Left ventricle myocardium superior (tissue), 1 donor: ENCODE data around the gene GLT8D2. TPM values are rescaled to one million over a fixed set of nuclear protein-coding genes. Genes with fewer than 3 reads are reported as not detected.

ENCODE experiments used
- ATAC-seq: fragments of 200-7000 bp; cut with Tn5 transposase; one replicate; pipeline ENCODE4 v1.9.1; 2020; ENCODE audit warnings: mild to moderate bottlenecking, moderate library complexity
- DNase-seq: peaks from one replicate; pipeline ENCODE4 v3.0.0-alpha.2; 2020
- intact Hi-C: fragments of 100-400 bp; cut with micrococcal nuclease; formaldehyde crosslinking; loops from one replicate; pipeline ENCODE4 v1.11.0; 2022
- total RNA-seq: library from RNA; stranded (reverse); fragmentation: NEBNext Ultra II Directional; extraction: Animal tissue kit (Norgen Biotek cat#: 25700); gene quantifications from one replicate; pipeline ENCODE4 v1.2.1, GENCODE V29; 2021
- donor health status: DM: no; HTN: yes; CAD: no; lungs with severe emphysema.

GLT8D2 gene
- total RNA-seq, 1 donor from 2014 or later = 6.0 TPM

DNA sequence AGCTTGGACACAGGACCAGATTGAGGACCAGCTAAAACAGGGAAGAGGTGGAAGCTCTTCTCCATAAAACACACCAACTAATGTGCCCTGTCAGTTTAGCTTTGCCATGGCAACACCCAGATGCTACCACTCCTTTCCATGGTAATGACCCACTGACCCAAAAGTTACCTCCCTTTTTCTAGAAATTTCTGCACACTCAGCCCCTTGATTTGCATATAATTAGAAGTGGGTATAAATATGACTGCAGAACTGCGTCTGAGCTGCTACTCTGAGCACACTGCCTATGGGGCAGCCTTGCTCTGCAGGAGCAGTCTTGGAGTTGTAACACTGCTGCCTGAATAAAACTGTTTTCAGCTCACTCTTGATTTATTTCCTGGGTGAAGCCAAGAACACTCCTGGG is 87.5 kb downstream of the GLT8D2 start:
- ATAC-seq (no peak), DNase-seq (no peak)
- intact Hi-C loops = no loop called here

GRCh38 chr12:103960616-103961227 is 89.3 kb downstream of the GLT8D2 start:
- DNase-seq (no peak), ATAC-seq (no peak)
- intact Hi-C loops = no loop called here

- no peak for ATAC-seq
- DNase-seq = no peak
- intact Hi-C loops = no loop called here
Measured at GRCh38 chr12:103958621-103959020, 91.4 kb downstream of the GLT8D2 start.

- no peak for DNase-seq
- intact Hi-C loops = no loop called here
Measured at GRCh38 chr12:103957865-103958388, 92.1 kb downstream of the GLT8D2 start.

DNA sequence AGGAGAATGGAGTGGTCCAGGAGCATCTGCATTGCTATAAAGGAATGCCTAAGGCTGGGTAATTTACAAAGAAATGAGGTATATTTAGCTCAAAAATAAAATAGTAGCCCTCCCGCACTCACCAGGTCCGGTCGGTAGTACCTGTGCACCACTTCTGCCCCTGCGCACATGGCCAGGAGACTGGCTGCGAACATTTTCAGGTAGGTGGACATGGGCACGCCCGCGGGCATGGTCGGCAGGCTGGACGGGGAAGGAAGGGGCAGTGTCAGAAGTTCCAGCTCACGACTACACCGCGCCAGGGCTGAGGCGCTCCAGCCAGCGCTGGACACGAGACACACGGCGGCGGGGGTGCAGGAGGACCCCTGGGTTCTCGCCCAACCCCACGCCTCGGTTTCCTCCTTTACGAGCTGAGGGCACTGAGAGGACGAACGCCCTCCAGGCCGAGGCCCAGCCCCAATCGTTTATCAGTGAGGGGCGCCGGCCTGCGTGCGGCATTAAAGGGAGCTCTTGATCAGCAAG is 93.4 kb downstream of the GLT8D2 start:
- peak; percentile 57 for ATAC-seq
- no peak for DNase-seq
- intact Hi-C loops = no loop called here

More at GRCh38 chr12:103957865-103958388, 92.1 kb downstream of the GLT8D2 start:
- no peak for ATAC-seq

DNA sequence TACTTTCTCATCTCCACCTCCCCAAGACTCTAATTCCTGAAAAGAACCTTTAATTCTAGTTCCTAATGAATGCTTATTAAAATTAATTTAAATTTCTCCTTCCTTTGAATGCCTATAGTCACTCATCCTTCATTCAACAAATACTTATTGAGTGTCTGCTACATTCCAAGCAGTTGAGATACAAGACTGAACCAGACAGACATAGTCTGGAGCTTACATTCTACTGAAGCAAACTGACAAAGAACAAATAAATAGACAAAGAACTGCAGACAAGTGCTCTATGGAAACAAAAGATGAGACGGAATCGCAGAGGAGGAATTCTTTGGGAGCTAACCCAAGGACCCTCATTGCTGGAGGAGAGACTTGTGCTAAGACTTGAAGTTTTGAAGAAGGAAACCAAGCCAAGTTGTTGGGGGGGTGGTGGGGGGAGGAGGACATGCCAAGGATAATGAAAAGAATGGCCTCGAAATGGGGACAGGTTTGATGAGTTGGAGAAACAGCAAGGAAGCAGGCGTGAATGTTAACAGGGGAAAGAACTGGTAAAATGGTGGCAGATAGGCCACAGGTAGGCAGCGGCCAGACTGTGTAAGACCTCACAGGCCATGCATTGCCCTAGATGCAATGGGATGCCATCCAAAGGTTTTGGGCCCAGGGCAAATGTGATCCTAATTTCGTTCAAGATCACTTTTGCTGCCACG is 94.0 kb downstream of the GLT8D2 start:
- intact Hi-C loops = no loop called here
- DNase-seq (no peak), ATAC-seq (peak; percentile 5)

- DNase-seq = no peak
- intact Hi-C loops = no loop called here
- no peak for ATAC-seq
Measured at GRCh38 chr12:103952497-103952896, 97.5 kb downstream of the GLT8D2 start.

- intact Hi-C loops = no loop called here
- ATAC-seq (no peak), DNase-seq (no peak)
Measured at GRCh38 chr12:103948746-103949406, 101.1 kb downstream of the GLT8D2 start.

- ATAC-seq (no peak), DNase-seq (no peak)
- intact Hi-C loops = no loop called here
Measured at GRCh38 chr12:103947871-103948555, 102.0 kb downstream of the GLT8D2 start.

DNA sequence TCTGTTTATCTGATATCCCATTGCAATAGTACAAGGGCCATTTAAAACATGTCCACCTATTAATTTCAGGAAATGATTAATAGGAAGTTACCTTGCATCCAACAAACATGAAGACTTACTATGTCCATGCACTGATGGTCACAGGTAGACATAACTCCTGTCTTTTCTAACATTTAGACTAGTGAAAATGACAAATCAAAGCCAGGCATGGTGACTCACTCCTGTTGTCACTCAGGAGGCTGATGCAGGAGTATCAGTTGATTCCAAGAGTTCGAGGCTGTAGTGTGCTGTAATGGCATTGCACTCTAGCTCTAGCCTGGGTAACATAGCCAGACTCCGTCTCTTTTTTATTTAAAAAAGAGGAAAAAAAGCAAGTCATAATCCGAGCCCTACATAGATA is 105.0 kb downstream of the GLT8D2 start:
- ATAC-seq (no peak), DNase-seq (no peak)
- intact Hi-C loops = no loop called here

Other genes starting within 250 kb of the GLT8D2 start
- 3.3 TPM for gene NT5DC3, start 209.0 kb downstream of the GLT8D2 start, total RNA-seq
- gene HSP90B1, start 119.8 kb downstream of the GLT8D2 start, total RNA-seq = 350 TPM
- 11.2 TPM for gene TDG, start 84.3 kb downstream of the GLT8D2 start, total RNA-seq
- 9.4 TPM for gene HCFC2, start 14.3 kb upstream of the GLT8D2 start, total RNA-seq
- gene NFYB, start 88.0 kb upstream of the GLT8D2 start, total RNA-seq = 41.5 TPM
- gene TXNRD1, start 165.6 kb upstream of the GLT8D2 start, total RNA-seq = 88.0 TPM